Femur (tissue), 1 donor: ENCODE measurements around the gene EML5.
A peak's percentile ranks its signal among the peaks of the same experiment; 100 is the strongest.
"Not testable (repeated sequence)": the region's sequence is repeated elsewhere in the genome, so short reads cannot be mapped to it uniquely, and the experiment has no call there.

Experiments used
- DNase-seq: peaks from one replicate; pipeline ENCODE4 v3.0.0-alpha.2; 2017

The EML5 gene

GRCh38 chr14:88792473-88793258 lies at the start of gene EML5:
TSS of gene EML5 (minus strand) at chr14:88792953. CDS start at chr14:88792503, 450 bp downstream.
- DNase-seq, result peak; percentile 82

DNA sequence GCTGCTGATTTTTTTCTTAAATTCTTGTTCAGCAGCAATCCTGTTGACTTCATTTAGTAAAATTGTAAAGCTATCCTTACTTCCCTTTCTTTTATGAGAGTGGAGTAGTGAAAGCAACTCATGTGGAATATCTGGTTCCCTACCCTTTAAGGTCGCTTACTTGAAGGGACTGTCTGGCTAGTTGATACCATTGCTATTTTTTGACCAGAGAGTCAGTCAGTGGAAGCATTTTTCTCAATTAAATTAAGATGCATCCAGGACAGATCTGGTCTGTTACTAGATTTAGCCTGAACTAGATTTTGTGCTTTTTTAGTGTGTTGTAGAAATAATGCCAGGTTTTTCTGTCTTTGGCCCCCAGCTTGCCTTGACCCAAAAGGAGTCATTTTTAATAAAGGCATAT lies 49.7 kb upstream of the EML5 start:
- DNase-seq, result no peak

- no peak for DNase-seq
These were observed 49.0 kb upstream of the EML5 start for GRCh38 chr14:88841741-88842140.

DNA sequence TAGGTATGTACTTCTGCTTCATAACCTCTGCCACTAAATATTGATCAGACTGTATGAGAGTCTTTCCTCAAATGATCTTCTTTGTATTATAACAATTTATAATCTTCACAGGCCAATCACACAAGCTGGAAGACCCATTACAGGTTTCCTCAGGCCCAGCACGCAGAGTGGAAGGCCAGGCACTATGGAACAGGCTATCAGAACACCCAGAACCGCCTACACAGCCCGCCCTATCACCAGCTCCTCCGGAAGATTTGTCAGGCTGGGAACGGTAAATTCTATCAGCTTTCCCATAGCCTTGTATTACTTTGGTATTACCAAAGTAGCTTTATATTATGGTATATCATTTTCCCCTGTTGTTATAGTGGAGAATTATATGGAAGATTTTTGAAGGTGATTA lies 48.2 kb upstream of the EML5 start:
- DNase-seq, result no peak

GRCh38 chr14:88838015-88838414 lies 45.3 kb upstream of the EML5 start:
- no peak for DNase-seq

DNA sequence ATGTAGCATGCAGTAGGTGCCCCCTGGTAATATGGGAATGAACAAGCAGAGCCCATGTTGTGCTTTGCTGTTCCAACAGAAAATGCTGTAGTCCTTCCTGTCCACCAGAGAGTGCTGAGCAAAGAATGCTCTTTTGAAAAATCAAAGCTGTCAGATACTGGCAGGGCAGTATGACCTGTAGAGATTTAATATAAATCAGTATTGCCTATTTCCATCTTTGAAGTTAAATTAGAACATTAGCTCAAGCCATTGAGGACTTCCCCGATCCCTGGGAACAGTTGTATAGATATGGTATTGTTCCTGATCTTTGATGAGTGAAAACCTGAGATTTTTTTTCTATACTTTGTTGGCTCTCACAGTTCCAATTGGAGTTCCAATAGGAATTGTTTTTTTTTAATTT lies 44.7 kb upstream of the EML5 start:
- DNase-seq, result no peak

DNA sequence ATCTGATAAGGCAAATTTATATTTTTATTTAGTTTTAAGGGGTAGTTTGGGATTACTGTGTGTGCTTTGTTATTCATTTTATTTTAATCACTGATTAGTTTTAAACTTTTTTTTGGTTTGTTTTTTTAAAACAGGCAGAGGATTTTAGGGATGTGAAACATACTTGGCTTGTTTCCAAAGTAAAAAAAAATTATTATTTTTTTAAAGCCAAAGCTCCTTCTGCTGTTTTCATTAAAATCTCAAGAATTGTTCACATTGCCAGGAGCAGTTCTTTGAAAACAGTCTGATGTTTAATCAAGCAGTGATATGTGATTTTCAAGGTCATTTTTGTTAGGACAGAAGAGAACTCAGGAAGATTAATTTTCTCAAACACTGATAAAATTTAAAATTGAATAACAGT lies 42.9 kb upstream of the EML5 start:
- no peak for DNase-seq

GRCh38 chr14:88834883-88835431 lies 42.2 kb upstream of the EML5 start:
- no peak for DNase-seq

- DNase-seq, result peak; percentile 29
These were observed 38.5 kb upstream of the EML5 start for GRCh38 chr14:88831284-88831683.

DNA sequence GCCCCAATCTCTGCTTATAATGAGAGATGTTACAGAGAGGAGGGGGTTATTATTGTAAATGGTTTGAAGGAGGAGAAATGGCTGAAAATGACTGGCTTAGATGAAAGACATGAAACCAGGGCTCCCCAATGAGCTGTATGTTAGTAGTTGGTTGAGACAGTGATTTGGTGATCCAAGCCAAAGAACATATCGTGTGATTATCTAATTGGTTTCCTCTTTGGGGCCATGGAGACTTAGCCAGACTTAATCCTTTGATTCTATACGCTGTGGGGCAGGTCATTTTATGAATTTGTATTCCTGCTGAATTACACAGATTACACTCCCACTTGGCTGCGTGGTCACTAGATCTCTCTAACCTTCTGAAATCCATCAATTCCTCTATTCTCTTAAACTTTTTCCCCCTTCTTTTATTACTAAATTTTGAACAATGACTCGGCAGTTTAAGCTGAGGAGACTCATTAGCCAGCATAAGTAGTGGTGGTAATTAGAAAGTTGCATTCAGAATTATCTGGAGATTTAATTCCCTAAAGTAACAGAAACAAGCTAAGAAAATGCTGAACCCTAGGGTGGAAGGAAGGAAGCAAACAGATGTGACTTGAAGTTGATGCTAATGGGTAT lies 37.0 kb upstream of the EML5 start:
- DNase-seq, result no peak

GRCh38 chr14:88829188-88829587 lies 36.4 kb upstream of the EML5 start:
- no peak for DNase-seq

GRCh38 chr14:88825503-88825902 lies 32.8 kb upstream of the EML5 start:
- no peak for DNase-seq

GRCh38 chr14:88825078-88825458 lies 32.3 kb upstream of the EML5 start:
- DNase-seq, result no peak

DNA sequence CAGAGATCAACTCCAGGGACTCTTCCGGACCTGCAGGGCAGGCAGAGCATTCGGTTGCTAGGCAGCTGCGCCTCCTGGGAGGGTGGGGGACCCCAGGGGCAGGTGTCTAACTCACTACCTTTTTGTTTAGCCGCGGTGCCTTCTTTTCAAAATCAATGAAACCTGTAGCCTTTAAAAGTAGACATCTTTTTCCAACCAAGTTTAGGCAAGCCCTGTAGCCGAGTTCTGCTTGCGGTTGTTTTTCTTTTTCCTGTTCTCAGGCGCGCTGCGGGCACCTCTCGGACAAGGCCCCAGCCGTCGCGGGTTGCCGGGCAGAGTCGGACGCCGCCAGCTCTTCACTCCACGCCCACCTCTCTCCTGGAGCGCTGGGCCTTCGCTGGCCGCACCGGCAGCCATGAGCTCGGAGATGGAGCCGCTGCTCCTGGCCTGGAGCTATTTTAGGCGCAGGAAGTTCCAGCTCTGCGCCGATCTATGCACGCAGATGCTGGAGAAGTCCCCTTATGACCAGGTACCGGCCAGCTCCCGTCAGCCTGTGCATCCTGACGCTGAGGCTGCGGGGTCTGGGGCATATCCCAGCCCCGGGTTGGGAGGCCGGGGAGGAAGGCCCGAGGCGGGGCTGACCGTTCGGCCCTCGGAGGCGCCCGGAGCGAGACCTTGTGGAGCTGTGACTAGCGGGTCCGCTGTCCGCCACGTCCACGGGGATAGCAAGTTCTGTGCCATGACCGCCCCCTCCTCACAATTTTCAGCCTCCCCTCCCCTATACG lies 31.7 kb upstream of the EML5 start, which contains the start of gene TTC8:
Gene TTC8 (plus strand): TSS at position 338 of the 764 bp plus-strand sequence. CDS start 57 bp downstream, at position 395.
- peak; percentile 94 for DNase-seq

GRCh38 chr14:88823968-88824313 lies 31.2 kb upstream of the EML5 start:
- no peak for DNase-seq

GRCh38 chr14:88821888-88822287 lies 29.1 kb upstream of the EML5 start:
- DNase-seq, result no peak

- DNase-seq, result no peak
These were observed 28.6 kb upstream of the EML5 start for GRCh38 chr14:88821378-88821777.

DNA sequence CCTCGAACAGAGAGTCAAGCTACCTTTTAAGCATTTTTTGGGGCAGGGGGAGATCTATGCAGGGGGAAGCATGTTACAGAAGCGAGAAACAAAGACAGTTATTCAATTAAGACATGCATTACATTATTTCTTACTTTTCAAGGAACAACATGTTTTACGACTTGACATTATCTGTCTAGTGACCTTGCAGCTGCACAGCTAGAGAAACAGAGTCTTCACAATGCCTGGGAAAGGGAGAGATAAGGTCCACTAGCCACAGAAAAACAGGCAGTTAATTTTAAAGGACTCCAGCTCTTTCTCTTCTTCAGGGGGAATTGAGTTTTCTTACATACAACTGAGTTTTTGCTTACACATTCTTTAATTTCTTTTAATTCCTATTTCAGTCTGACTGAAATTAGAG lies 26.9 kb upstream of the EML5 start:
- not testable (repeated sequence) for DNase-seq

- no peak for DNase-seq
These were observed 25.3 kb upstream of the EML5 start for GRCh38 chr14:88818018-88818417.

- no peak for DNase-seq
These were observed 23.2 kb upstream of the EML5 start for GRCh38 chr14:88815980-88816379.

- no peak for DNase-seq
These were observed 15.6 kb upstream of the EML5 start for GRCh38 chr14:88808359-88808758.

GRCh38 chr14:88804477-88804876 lies 11.7 kb upstream of the EML5 start:
- DNase-seq, result no peak

- DNase-seq, result no peak
These were observed 11.3 kb upstream of the EML5 start for GRCh38 chr14:88804035-88804434.

DNA sequence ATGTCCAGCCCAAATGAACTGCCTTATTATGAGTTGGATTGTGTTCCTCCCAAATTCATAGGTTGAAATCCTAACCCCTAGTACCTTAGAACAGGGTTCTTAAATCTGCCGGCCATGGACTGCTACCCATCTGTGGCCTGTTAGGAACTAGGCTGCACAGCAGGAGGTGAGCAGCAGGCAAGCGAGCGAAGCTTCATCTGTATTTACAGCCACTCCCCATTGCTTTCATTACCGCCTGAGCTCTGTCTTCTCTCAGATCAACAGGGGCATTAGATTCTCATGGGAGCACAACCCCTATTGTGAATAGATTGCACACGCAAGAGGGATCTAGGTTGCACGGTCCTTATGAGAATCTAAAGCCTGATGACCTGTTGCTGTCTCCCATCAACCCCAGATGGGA lies 9.8 kb upstream of the EML5 start:
- no peak for DNase-seq
